DOHH2 (cell line): ENCODE measurements around the gene TBC1D10B.
"Not testable (repeated sequence)": the region's sequence is repeated elsewhere in the genome, so short reads cannot be mapped to it uniquely, and the experiment has no call there.

Source experiments
- CTCF ChIP-seq: fragments of 200-600 bp; sonication (generic); IDR thresholded peaks from one replicate; pipeline ENCODE4 v1.5.1; 2014; ENCODE audit warnings: antibody characterized with exemption, mild to moderate bottlenecking, low read depth, low read length; ENCODE audit not compliant: poor library complexity, severe bottlenecking
- EZH2phosphoT487 ChIP-seq: fragments of 200-600 bp; sonication (generic); IDR thresholded peaks from 2 replicates; pipeline ENCODE4 v1.6.1; 2017; ENCODE audit warnings: borderline replicate concordance, mild to moderate bottlenecking, antibody characterized with exemption, low read length, moderate library complexity, mixed read lengths

- TF ChIP-seq CTCF, EZH2phosphoT487: not testable (repeated sequence)
Observed at GRCh38 chr16:30318647-30319046, 51.6 kb downstream of the TBC1D10B start.
